Neural progenitor cell (in vitro differentiated cells): ENCODE results near the gene AUTS2. TPM values are rescaled to one million over a fixed set of nuclear protein-coding genes. Genes with fewer than 3 reads are reported as not detected.

Experiments used
- DNase-seq: peaks from one replicate; pipeline ENCODE4 v3.0.0-alpha.2; 2016; ENCODE audit warnings: low spot score
- H2AFZ ChIP-seq: fragments of 200-600 bp; sonication (generic); replicated peaks from 2 replicates; pipeline ENCODE4 v1.6.1; 2016; ENCODE audit warnings: antibody characterized with exemption
- H3F3A ChIP-seq: fragments of 200-600 bp; sonication (generic); 2 replicates; pipeline ENCODE4 v1.6.1; 2016; ENCODE audit warnings: antibody characterized with exemption, low read depth
- H3K27ac ChIP-seq: fragments of 200-600 bp; sonication (generic); 2 replicates; pipeline ENCODE4 v1.5.1; 2016; ENCODE audit warnings: mild to moderate bottlenecking
- H3K27me3 ChIP-seq: fragments of 200-600 bp; sonication (generic); 2 replicates; pipeline ENCODE4 v1.6.1; 2016; ENCODE audit warnings: mild to moderate bottlenecking, moderate library complexity
- H3K36me3 ChIP-seq: fragments of 200-600 bp; sonication (generic); 2 replicates; pipeline ENCODE4 v1.5.1; 2016
- H3K4me1 ChIP-seq: fragments of 200-600 bp; sonication (generic); 2 replicates; pipeline ENCODE4 v1.6.1; 2016; ENCODE audit warnings: mixed run types
- H3K4me2 ChIP-seq: fragments of 200-600 bp; sonication (generic); 2 replicates; pipeline ENCODE4 v1.6.1; 2016
- H3K4me3 ChIP-seq: fragments of 200-600 bp; sonication (generic); 2 replicates; pipeline ENCODE4 v1.5.1; 2016
- H3K79me2 ChIP-seq: fragments of 200-600 bp; sonication (generic); 2 replicates; pipeline ENCODE4 v1.6.1; 2016; ENCODE audit warnings: low read depth
- H3K9ac ChIP-seq: fragments of 200-600 bp; sonication (generic); 2 replicates; pipeline ENCODE4 v1.6.1; 2016
- H3K9me3 ChIP-seq: fragments of 200-600 bp; sonication (generic); 2 replicates; pipeline ENCODE4 v1.5.1; 2016; ENCODE audit warnings: low read depth
- H4K20me1 ChIP-seq: fragments of 200-600 bp; sonication (generic); 2 replicates; pipeline ENCODE4 v1.6.1; 2016; ENCODE audit warnings: low read depth
- H3K27ac Mint-ChIP-seq: 3 replicates; pipeline ENCODE4 v1.8.0; 2021; ENCODE audit warnings: mixed read lengths
- H3K27me3 Mint-ChIP-seq: 2 replicates; pipeline ENCODE4 v1.8.0; 2022; ENCODE audit warnings: low read depth, mild to moderate bottlenecking, inconsistent platforms, moderate library complexity, mixed read lengths; ENCODE audit not compliant: insufficient read depth
- H3K36me3 Mint-ChIP-seq: 3 replicates; pipeline ENCODE4 v1.8.0; 2021; ENCODE audit warnings: mixed read lengths
- H3K4me1 Mint-ChIP-seq: 3 replicates; pipeline ENCODE4 v1.8.0; 2021; ENCODE audit warnings: mixed read lengths
- H3K4me3 Mint-ChIP-seq: 3 replicates; pipeline ENCODE4 v1.8.0; 2021; ENCODE audit warnings: mild to moderate bottlenecking, moderate library complexity, mixed read lengths
- H3K9me3 Mint-ChIP-seq: 3 replicates; pipeline ENCODE4 v1.8.0; 2020; ENCODE audit warnings: mixed read lengths
- EZH2 ChIP-seq: fragments of 200-600 bp; sonication (generic); IDR thresholded peaks from 2 replicates; pipeline ENCODE4 v1.6.1; 2017; ENCODE audit warnings: antibody characterized with exemption, mild to moderate bottlenecking, moderate library complexity
- EZH2phosphoT487 ChIP-seq: fragments of 200-600 bp; sonication (generic); IDR thresholded peaks from 2 replicates; pipeline ENCODE4 v1.6.1; 2017; ENCODE audit warnings: antibody characterized with exemption
- total RNA-seq: library from RNA; depleted of rRNA; stranded (reverse); fragments of >200 nt; gene quantifications from 2 replicates; pipeline ENCODE4 v1.2.3, GENCODE V29; 2015; ENCODE audit warnings: low replicate concordance
- TF ChIP-seq, protein P1 (sequence below): fragments of 200-600 bp; sonication (generic); IDR thresholded peaks from 2 replicates; pipeline ENCODE4 v1.5.1; 2017; ENCODE audit warnings: antibody characterized with exemption, mild to moderate bottlenecking

Gene AUTS2
- total RNA-seq, 1 donor from 2014 or later, result 50.0 TPM

DNA sequence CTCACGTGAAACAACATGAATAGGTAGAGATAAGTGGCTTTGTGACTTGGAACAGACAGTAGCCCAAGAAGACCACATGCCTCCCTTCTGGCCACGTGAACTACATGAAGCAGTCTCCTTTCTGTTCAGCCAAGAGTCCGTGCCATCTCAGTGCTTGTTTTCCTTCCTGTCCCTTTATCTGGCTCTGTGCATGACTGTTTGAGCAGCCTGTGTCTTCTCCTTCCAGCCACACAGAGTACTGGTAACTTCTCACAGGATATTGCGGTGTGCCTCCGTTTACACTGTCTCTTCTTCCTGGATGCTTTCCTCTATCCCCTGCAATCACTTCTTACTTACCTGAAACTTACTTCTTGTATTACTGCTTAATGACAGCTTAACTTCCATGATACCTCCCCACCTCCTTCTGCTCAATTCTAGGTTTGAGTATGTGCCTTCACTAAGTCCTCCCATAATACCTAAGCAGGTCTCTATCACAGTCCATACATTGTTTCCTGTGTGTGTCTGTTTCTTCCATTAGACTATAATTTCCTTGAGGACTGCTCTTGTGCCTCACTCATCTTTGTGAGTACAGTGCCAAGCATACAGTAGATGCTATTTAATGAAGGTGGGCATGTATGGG, 748.7 kb downstream of the AUTS2 start:
- H3K4me2 ChIP-seq, result no peak overlapping the region

DNA sequence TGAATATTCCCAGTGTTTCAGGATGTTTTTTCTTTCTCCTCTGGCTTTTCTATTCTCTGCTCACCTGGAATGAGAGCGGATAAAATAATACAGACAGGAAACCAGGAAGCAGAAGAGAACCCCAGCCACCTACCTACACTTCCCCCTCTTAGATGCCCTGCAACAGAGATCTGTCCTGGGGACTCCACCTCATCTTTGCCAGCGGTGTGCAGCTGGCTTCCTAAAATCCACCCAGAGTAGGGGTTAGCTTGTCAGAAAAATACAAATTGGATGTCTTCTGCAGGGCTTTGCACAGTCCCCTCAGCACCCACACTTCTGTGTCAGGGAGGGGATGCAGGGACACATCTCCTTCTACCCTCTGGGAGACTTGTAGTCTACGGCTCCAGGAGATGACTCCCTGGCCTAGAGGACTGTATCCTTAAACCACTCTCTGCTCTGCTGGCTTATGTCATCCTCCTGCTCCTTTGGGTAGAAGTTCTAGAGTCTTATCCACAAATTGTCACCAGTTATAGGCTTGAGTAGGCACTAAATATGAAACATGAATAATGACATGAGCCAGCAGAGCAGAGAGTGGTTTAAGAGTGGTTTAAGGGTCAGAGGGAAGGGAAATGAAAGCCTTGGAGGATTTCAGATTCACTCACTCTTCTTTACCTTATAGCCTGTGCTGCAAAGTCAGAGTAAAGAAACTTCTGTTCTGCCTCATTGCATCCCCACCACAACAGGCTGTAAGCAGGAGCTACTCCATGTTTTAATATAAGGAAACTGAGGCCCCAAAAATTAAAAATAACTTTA, 749.4 kb downstream of the AUTS2 start:
- no peak overlapping the region for H3K27ac ChIP-seq
- no peaks in the 10 kb centered on the region for H3K9me3 ChIP-seq
- DNase-seq, result no peak
- peaks cover 31% of the 10 kb centered on the region for H3K4me1 ChIP-seq
- H3K4me2 ChIP-seq, result no peak overlapping the region
- TF ChIP-seq, protein P1, sequence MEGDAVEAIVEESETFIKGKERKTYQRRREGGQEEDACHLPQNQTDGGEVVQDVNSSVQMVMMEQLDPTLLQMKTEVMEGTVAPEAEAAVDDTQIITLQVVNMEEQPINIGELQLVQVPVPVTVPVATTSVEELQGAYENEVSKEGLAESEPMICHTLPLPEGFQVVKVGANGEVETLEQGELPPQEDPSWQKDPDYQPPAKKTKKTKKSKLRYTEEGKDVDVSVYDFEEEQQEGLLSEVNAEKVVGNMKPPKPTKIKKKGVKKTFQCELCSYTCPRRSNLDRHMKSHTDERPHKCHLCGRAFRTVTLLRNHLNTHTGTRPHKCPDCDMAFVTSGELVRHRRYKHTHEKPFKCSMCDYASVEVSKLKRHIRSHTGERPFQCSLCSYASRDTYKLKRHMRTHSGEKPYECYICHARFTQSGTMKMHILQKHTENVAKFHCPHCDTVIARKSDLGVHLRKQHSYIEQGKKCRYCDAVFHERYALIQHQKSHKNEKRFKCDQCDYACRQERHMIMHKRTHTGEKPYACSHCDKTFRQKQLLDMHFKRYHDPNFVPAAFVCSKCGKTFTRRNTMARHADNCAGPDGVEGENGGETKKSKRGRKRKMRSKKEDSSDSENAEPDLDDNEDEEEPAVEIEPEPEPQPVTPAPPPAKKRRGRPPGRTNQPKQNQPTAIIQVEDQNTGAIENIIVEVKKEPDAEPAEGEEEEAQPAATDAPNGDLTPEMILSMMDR, result no peak
- TF ChIP-seq EZH2phosphoT487, result no peak
- TF ChIP-seq EZH2, result no peak
- no peak overlapping the region for H2AFZ ChIP-seq
- peaks cover 27% of the 10 kb centered on the region for H3K4me1 Mint-ChIP-seq
- H3K4me3 Mint-ChIP-seq, result no peak overlapping the region
- no peaks in the 10 kb centered on the region for H3K79me2 ChIP-seq
- no peak overlapping the region for H3K27ac Mint-ChIP-seq
- no peak overlapping the region for H3K9ac ChIP-seq
- peaks cover 6% of the 10 kb centered on the region for H3K36me3 Mint-ChIP-seq
- H3F3A ChIP-seq, result peaks cover 31% of the 10 kb centered on the region
- H3K9me3 Mint-ChIP-seq, result no peaks in the 10 kb centered on the region
- H3K36me3 ChIP-seq, result no peaks in the 10 kb centered on the region
- peaks cover 38% of the 10 kb centered on the region for H3K27me3 ChIP-seq
- H3K27me3 Mint-ChIP-seq, result peaks cover 2% of the 10 kb centered on the region
- H3K4me3 ChIP-seq, result no peak overlapping the region
- peaks cover 23% of the 10 kb centered on the region for H4K20me1 ChIP-seq

More for the DNA sequence above, 748.7 kb downstream of the AUTS2 start:
- H3K36me3 Mint-ChIP-seq, result peaks cover 3% of the 10 kb centered on the region
- Histone ChIP-seq H4K20me1 (peaks cover 26% of the 10 kb centered on the region), H3F3A (peaks cover 36% of the 10 kb centered on the region), H3K9me3 (no peaks in the 10 kb centered on the region), H3K4me3 (no peak overlapping the region), H2AFZ (no peak overlapping the region), H3K27ac (no peak overlapping the region), H3K79me2 (no peaks in the 10 kb centered on the region), H3K9ac (no peak overlapping the region), H3K27me3 (peaks cover 38% of the 10 kb centered on the region), H3K36me3 (no peaks in the 10 kb centered on the region), H3K4me1 (peaks cover 38% of the 10 kb centered on the region)
- no peak overlapping the region for H3K4me3 Mint-ChIP-seq
- H3K27ac Mint-ChIP-seq, result no peak overlapping the region
- peaks cover 2% of the 10 kb centered on the region for H3K27me3 Mint-ChIP-seq
- H3K9me3 Mint-ChIP-seq, result no peaks in the 10 kb centered on the region
- DNase-seq, result no peak
- H3K4me1 Mint-ChIP-seq, result peaks cover 24% of the 10 kb centered on the region
- TF ChIP-seq EZH2 (no peak), EZH2phosphoT487 (no peak)
- TF ChIP-seq, protein P1, result no peak

DNA sequence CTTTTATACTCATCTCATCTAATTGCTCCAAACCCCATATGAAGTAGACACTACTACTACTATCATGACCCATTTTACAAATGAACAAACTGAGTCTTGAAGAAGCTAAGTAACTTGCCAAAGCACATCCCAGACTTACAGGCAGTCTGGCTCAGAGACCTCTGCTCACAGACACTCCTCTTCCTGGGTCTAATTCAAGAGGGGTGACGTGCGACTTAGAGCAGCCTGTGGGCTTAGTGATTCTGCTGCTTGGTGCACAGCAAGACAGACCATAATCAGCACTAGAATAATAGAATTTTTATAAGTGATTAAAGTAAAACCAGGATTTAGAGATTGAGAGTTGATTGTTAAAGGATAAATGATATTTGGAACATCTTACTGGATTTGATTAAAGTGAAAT, 750.8 kb downstream of the AUTS2 start:
- peaks cover 31% of the 10 kb centered on the region for H3F3A ChIP-seq
- H3K4me1 Mint-ChIP-seq, result peaks cover 25% of the 10 kb centered on the region
- H3K27ac ChIP-seq, result no peak overlapping the region
- H3K9ac ChIP-seq, result no peak overlapping the region
- DNase-seq, result no peak
- H3K4me1 ChIP-seq, result peaks cover 31% of the 10 kb centered on the region
- H3K36me3 ChIP-seq, result no peaks in the 10 kb centered on the region
- H3K4me2 ChIP-seq, result no peak overlapping the region
- H4K20me1 ChIP-seq, result peaks cover 14% of the 10 kb centered on the region
- H3K4me3 ChIP-seq, result no peak overlapping the region
- peaks cover 6% of the 10 kb centered on the region for H3K36me3 Mint-ChIP-seq
- H3K79me2 ChIP-seq, result no peaks in the 10 kb centered on the region
- no peak overlapping the region for H3K4me3 Mint-ChIP-seq
- no peak overlapping the region for H3K27ac Mint-ChIP-seq
- TF ChIP-seq EZH2phosphoT487 (no peak), EZH2 (no peak)
- TF ChIP-seq, protein P1, result no peak
- H3K9me3 Mint-ChIP-seq, result no peaks in the 10 kb centered on the region
- H3K9me3 ChIP-seq, result no peaks in the 10 kb centered on the region
- peaks cover 35% of the 10 kb centered on the region for H3K27me3 ChIP-seq
- H3K27me3 Mint-ChIP-seq, result peaks cover 2% of the 10 kb centered on the region
- no peak overlapping the region for H2AFZ ChIP-seq
